RWPE2 (cell line): ENCODE data around the gene KANSL2.
A peak's percentile ranks its signal among the peaks of the same experiment; 100 is the strongest.
"Not testable (repeated sequence)": the region's sequence is repeated elsewhere in the genome, so short reads cannot be mapped to it uniquely, and the experiment has no call there.

Source experiments
- ATAC-seq: fragments of 200-7000 bp; cut with Tn5 transposase; 3 replicates; pipeline ENCODE4 v1.9.1; 2021; ENCODE audit warnings: low read depth
- DNase-seq: peaks from one replicate; pipeline ENCODE4 v3.0.0-alpha.2; 2020; ENCODE audit warnings: low spot score
- H3K27ac ChIP-seq: fragments of 450-650 bp; 2 replicates; pipeline ENCODE4 v1.5.1; 2017; ENCODE audit warnings: mild to moderate bottlenecking; ENCODE audit not compliant: poor library complexity, severe bottlenecking
- H3K27me3 ChIP-seq: fragments of 250-450 bp; sonication (Bioruptor Pico); 2 replicates; pipeline ENCODE4 v1.5.1; 2021; ENCODE audit warnings: mild to moderate bottlenecking, moderate library complexity; ENCODE audit not compliant: insufficient read depth, poor library complexity, severe bottlenecking
- H3K36me3 ChIP-seq: fragments of 250-450 bp; sonication (Bioruptor Pico); 2 replicates; pipeline ENCODE4 v1.5.1; 2020; ENCODE audit warnings: low read depth, mild to moderate bottlenecking, moderate library complexity
- H3K4me1 ChIP-seq: fragments of 250-450 bp; sonication (Bioruptor Pico); 2 replicates; pipeline ENCODE4 v1.5.1; 2021; ENCODE audit warnings: mild to moderate bottlenecking, moderate library complexity; ENCODE audit not compliant: insufficient read depth, poor library complexity, severe bottlenecking
- H3K4me3 ChIP-seq: fragments of 250-450 bp; sonication (Bioruptor Pico); 2 replicates; pipeline ENCODE4 v1.5.1; 2021; ENCODE audit warnings: mild to moderate bottlenecking, moderate library complexity; ENCODE audit not compliant: severe bottlenecking
- H3K9me3 ChIP-seq: fragments of 250-450 bp; sonication (Bioruptor Pico); 2 replicates; pipeline ENCODE4 v1.5.1; 2021; ENCODE audit warnings: mild to moderate bottlenecking, moderate library complexity; ENCODE audit not compliant: severe bottlenecking
- CTCF ChIP-seq: fragments of 450-650 bp; IDR thresholded peaks from one replicate; pipeline ENCODE4 v1.5.1; 2017; ENCODE audit warnings: mild to moderate bottlenecking, moderate library complexity; ENCODE audit not compliant: poor library complexity, severe bottlenecking

Gene KANSL2

GRCh38 chr12:48716493-48717251 lies 34.6 kb upstream of the KANSL2 start, which contains the start of gene CCNT1:
Gene CCNT1 (minus strand): TSS chr12:48716707. CDS start chr12:48716675, 32 bp downstream.
- H3K27me3 ChIP-seq, result no peaks in the 10 kb centered on the region
- peaks cover 11% of the 10 kb centered on the region for H3K4me1 ChIP-seq
- peak; percentile 98 for DNase-seq
- H3K36me3 ChIP-seq, result peaks cover 31% of the 10 kb centered on the region
- TF ChIP-seq CTCF, result no peak
- peaks cover 3% of the 10 kb centered on the region for H3K9me3 ChIP-seq
- peak within 1 kb of the TSS; percentile 70 for H3K27ac ChIP-seq
- ATAC-seq, result peak; percentile 96
- H3K4me3 ChIP-seq, result peak within 1 kb of the TSS; percentile 44

- Histone ChIP-seq H3K9me3 (peaks cover 3% of the 10 kb centered on the region), H3K36me3 (peaks cover 37% of the 10 kb centered on the region), H3K27me3 (no peaks in the 10 kb centered on the region), H3K4me1 (peaks cover 11% of the 10 kb centered on the region), H3K27ac (peak overlapping the region; percentile 70), H3K4me3 (peak overlapping the region; percentile 44)
- ATAC-seq, result no peak; the same call in 2 of the 3 replicates
- TF ChIP-seq CTCF, result no peak
- DNase-seq, result no peak
Observed at GRCh38 chr12:48716168-48716492, 34.1 kb upstream of the KANSL2 start.

GRCh38 chr12:48712209-48712608 lies 30.2 kb upstream of the KANSL2 start:
- Histone ChIP-seq H3K9me3 (no peaks in the 10 kb centered on the region), H3K36me3 (peaks cover 76% of the 10 kb centered on the region), H3K4me1 (peaks cover 15% of the 10 kb centered on the region), H3K4me3 (no peak overlapping the region), H3K27ac (no peak overlapping the region), H3K27me3 (no peaks in the 10 kb centered on the region)
- TF ChIP-seq CTCF, result no peak
- DNase-seq, result no peak
- no peak for ATAC-seq

- DNase-seq, H3K4me3 ChIP-seq, H3K9me3 ChIP-seq, H3K27ac ChIP-seq, H3K27me3 ChIP-seq, H3K4me1 ChIP-seq, ATAC-seq: not testable (repeated sequence)
- peaks cover 80% of the 10 kb centered on the region for H3K36me3 ChIP-seq
Observed at GRCh38 chr12:48698822-48699221, 16.8 kb upstream of the KANSL2 start.

GRCh38 chr12:48696626-48697025 lies 14.6 kb upstream of the KANSL2 start:
- Histone ChIP-seq H3K9me3 (no peaks in the 10 kb centered on the region), H3K4me1 (no peaks in the 10 kb centered on the region), H3K27me3 (no peaks in the 10 kb centered on the region), H3K27ac (no peak overlapping the region), H3K4me3 (no peak overlapping the region), H3K36me3 (peaks cover 85% of the 10 kb centered on the region)
- DNase-seq, result no peak
- no peak for TF ChIP-seq CTCF
- no peak for ATAC-seq
